ENCODE data around the gene TRAF4. TPM values are rescaled to one million over a fixed set of nuclear protein-coding genes. Genes with fewer than 3 reads are reported as not detected.

Gene TRAF4
- total and polyA plus RNA-seq, 7 donors: 1.4 to 6.7 (median 2.2) TPM

DNA sequence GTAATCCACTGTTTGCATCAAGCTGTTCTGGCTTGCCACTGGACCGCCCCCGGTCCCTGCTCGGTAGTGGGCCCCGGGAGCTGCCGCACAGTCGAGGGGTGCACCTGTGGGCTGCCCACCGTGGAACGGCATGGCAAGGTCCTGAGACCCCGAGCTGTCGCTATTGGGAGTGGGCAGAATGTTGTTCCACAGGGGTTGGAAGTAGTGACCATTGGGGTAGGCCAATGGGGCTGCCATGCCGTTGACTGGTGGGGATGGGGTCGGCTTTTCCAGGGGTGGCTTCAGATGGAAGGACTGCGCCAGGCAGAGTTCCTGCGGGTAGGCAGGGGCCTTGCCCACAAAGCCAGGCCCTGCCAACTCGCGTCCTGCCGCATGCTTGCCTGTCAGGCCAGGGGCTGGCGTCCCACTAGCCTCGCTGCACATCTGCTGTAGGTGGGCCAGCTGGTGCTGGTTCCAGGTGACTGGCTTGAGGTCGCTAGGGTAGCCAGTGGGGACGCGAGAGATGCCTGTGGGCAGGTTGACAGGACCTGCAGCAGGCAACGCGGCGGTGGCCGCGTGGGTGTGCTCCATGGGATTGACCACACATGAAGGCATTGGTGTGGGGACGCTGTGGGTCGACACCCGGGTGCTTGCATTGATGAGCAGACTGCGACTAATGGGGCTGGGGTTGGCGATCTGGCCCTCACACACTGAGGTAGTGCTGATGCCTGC lies 14.8 kb downstream of the TRAF4 start:
- H3K27ac ChIP-seq: no peak overlapping the region
- TF ChIP-seq, protein P1, sequence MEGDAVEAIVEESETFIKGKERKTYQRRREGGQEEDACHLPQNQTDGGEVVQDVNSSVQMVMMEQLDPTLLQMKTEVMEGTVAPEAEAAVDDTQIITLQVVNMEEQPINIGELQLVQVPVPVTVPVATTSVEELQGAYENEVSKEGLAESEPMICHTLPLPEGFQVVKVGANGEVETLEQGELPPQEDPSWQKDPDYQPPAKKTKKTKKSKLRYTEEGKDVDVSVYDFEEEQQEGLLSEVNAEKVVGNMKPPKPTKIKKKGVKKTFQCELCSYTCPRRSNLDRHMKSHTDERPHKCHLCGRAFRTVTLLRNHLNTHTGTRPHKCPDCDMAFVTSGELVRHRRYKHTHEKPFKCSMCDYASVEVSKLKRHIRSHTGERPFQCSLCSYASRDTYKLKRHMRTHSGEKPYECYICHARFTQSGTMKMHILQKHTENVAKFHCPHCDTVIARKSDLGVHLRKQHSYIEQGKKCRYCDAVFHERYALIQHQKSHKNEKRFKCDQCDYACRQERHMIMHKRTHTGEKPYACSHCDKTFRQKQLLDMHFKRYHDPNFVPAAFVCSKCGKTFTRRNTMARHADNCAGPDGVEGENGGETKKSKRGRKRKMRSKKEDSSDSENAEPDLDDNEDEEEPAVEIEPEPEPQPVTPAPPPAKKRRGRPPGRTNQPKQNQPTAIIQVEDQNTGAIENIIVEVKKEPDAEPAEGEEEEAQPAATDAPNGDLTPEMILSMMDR (IDR thresholded peaks at IDR 0.05): no peak
- intact Hi-C loops (cut with DNase I): no loop called here
- H3K4me3 ChIP-seq: no peak overlapping the region
- 93 to 98% (median 94%) methylated on average over 32 of the region's 32 CpGs for WGBS, 3 donors
- H3K36me3 ChIP-seq (ENCODE audit: insufficient read depth in 1 of 2, low read depth in 1 of 2): peaks cover 0 to 33% of the 10 kb centered on the region in 2 donors
- no peak for ATAC-seq
- peaks cover 13% of the 10 kb centered on the region for H3K4me1 ChIP-seq
- H3K27me3 ChIP-seq (ENCODE audit: insufficient read depth in 3 of 3, low read length in 2 of 3): no peaks in the 10 kb centered on the region
- no peaks in the 10 kb centered on the region for H3K9me3 ChIP-seq
- DNase-seq: peak in 1 of 2 donors; percentile 51

DNA sequence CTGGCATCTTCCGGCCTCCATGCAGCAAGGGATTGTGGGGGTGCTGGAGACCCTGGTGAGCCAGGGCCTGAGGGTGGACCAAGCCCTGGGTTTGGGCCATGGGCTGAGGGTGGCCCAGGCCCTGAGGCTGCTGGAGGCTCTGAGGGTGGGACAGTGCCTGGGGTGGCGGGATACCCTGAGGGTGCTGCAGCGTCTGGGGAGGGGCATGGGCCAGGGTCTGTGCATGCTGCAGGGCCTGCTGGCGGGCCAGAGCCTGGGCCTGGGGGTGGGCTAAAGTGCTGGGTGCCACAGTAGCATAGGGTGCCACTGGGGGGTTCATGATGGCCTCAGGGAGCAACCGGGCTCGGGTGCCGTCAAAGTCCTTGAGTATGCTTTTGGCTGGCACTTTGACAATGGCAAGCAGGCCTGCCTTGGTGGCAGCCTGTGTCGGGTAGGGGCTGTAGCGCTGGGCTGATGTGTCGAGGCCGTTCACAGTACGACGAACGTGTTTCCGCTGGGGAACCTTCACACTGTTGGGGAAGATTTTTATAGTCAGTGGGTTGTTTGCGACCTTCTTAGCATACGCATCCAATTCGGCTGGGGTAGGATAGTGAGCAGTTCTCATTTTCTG lies 15.6 kb downstream of the TRAF4 start:
- H3K27ac ChIP-seq: no peak overlapping the region
- intact Hi-C loops (cut with DNase I): no loop called here
- TF ChIP-seq, protein P1 (IDR thresholded peaks at IDR 0.05): no peak
- DNase-seq (peak in 1 of 2 donors; percentile 54), ATAC-seq (no peak)
- H3K4me3 ChIP-seq: no peak overlapping the region
- H3K4me1 ChIP-seq: peaks cover 13% of the 10 kb centered on the region
- WGBS, 3 donors: 91 to 95% (median 91%) methylated on average over 18 of the region's 18 CpGs
- H3K9me3 ChIP-seq: no peaks in the 10 kb centered on the region
- H3K27me3 ChIP-seq (ENCODE audit: insufficient read depth in 3 of 3, low read length in 2 of 3): no peaks in the 10 kb centered on the region
- peaks cover 0 to 34% of the 10 kb centered on the region in 2 donors for H3K36me3 ChIP-seq (ENCODE audit: insufficient read depth in 1 of 2, low read depth in 1 of 2)

DNA sequence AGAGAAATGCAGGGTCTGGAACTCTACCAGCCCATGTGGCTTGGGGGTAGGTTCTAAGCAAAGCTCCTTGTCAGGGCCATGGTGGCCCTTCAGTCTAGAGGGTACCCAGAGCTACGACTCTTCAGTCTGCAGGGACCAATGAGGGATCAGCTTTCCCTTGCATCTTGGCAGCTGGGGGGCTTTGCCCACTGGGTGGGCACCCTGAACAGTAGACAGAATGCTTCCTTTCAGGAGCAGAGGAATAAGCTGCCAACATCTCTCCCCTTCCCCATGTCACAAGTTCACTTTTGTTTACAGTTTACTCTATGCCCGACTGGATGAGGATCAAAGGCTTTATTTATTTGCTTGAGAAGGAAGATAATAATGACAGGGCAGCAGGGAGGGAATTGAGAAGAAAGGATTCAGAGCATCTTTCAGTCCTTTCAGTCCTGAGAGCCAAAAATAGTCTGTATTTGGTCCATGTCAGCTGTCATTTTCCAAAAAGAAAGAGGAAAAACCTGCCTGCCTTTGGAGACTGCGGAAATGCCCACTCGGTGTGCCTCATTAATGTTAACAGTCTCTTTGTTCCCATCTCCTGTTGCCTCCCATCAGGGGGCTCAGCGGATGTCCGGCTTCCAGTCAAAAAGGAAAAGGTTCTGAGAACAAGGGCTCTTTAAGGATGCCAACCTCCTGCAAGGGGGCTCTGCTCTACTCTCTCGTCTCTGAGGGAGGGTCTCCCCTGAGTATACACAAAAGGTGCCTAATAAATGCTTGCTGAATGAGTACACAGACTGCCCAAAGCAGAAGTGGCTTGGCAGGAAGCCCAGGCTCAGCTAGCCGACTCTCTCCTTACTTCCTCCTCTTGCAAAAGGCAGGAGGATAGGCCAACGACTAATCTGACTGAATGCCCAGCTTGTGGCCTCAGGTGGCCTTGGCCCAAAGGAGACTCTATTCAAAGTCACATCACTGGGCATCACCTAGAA lies 17.1 kb downstream of the TRAF4 start:
- intact Hi-C loops (cut with DNase I): loop anchor here (5.0 to 10.0 kb wide), 4 partner anchors 46 to 136 kb away; partner anchors contain the start of genes FLOT2 (in 2 of the 2) and FAM222B (in 1 of the 2)
- 38 to 42% (median 41%) methylated on average over 9 of the region's 9 CpGs for WGBS, 3 donors
- ATAC-seq (peak; percentile 71 to 84 (median 80)), DNase-seq (peak; percentile 77 to 89)
- Histone ChIP-seq H3K4me3 (no peak overlapping the region), H3K27me3 (ENCODE audit: insufficient read depth in 3 of 3, low read length in 2 of 3) (no peaks in the 10 kb centered on the region), H3K36me3 (ENCODE audit: insufficient read depth in 1 of 2, low read depth in 1 of 2) (peaks cover 0 to 46% of the 10 kb centered on the region in 2 donors), H3K4me1 (peaks cover 13% of the 10 kb centered on the region), H3K27ac (peak overlapping the region; percentile 20), H3K9me3 (no peaks in the 10 kb centered on the region)
- TF ChIP-seq, protein P1 (IDR thresholded peaks at IDR 0.05): no peak

DNA sequence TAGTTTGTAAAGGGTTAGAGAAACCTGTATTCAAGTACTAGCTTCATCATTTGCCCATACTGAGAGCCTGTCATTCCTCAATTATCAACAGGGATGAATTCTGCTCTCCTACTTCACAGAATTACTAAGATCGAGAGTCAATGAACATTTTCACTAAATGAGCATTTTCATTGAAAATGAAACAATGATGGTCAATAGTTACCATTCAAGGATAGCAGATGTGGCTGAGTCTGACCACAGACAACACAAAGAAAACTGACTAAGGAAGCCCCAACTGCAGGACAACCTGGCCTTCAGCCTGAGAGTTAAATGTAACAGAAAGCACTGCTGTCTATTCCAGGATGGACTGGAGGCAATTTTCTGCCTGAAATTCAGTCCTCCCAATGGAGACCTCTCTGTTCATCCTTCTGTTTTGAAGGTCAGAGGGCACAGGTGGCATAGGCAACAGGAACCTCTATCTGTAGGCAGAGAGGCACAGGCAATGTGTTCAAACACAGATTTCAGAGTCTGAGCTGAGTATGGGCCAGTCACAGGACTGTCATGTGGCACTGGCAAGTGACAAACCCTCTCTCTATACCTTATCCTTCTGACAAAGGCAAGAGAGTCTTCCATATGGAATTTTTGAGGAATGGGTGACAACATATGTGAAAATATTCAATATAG lies 19.5 kb downstream of the TRAF4 start:
- 92 to 97% (median 93%) methylated on average over 1 of the region's 1 CpG for WGBS, 3 donors
- TF ChIP-seq, protein P1 (IDR thresholded peaks at IDR 0.05): no peak
- Histone ChIP-seq H3K9me3 (no peaks in the 10 kb centered on the region), H3K4me3 (no peak overlapping the region), H3K36me3 (ENCODE audit: insufficient read depth in 1 of 2, low read depth in 1 of 2) (peaks cover 4 to 41% of the 10 kb centered on the region in 2 donors), H3K27me3 (ENCODE audit: insufficient read depth in 3 of 3, low read length in 2 of 3) (no peaks in the 10 kb centered on the region), H3K4me1 (peaks cover 13% of the 10 kb centered on the region), H3K27ac (no peak overlapping the region)
- DNase-seq (no peak), ATAC-seq (peak; percentile 2 to 29 (median 27))
- intact Hi-C loops (cut with DNase I): loop anchor here (2.0 to 10.0 kb wide), 5 partner anchors 44 to 134 kb away; partner anchors contain the start of genes FAM222B (in 2 of the 2) and FLOT2 (in 2 of the 2)
